Small intestine (tissue), 7 donors: Measurements from ENCODE around the gene SCNM1. TPM values are rescaled to one million over a fixed set of nuclear protein-coding genes. Genes with fewer than 3 reads are reported as not detected.

ENCODE experiments used
- DNase-seq, 2 donors: peaks; one replicate each; pipeline versions ENCODE4 v3.0.0 to v3.0.0-alpha.2; 2013
- FAIRE-seq: peaks from 2 replicates; lab custom pipeline; 2012; peaks lifted over from hg19 to GRCh38; lab: Jason Lieb, UNC
- H3K27ac ChIP-seq, 3 donors: one replicate each; pipeline ENCODE4 v1.5.1; 2013; ENCODE audit warnings: low read length in 2 of 3, mild to moderate bottlenecking in 2 of 3, control low read depth in 1 of 3, inconsistent platforms in 1 of 3, low read depth in 1 of 3, moderate library complexity in 1 of 3
- H3K27me3 ChIP-seq, 3 donors: one replicate each; pipeline ENCODE4 v1.6.1; 2013; ENCODE audit warnings: low read length in 3 of 3, inconsistent platforms in 1 of 3; ENCODE audit not compliant: control insufficient read depth in 3 of 3, insufficient read depth in 3 of 3
- H3K36me3 ChIP-seq, 3 donors: one replicate each; pipeline ENCODE4 v1.6.1; 2013; ENCODE audit warnings: low read length in 3 of 3, inconsistent platforms in 1 of 3, low read depth in 1 of 3, mild to moderate bottlenecking in 1 of 3, moderate library complexity in 1 of 3; ENCODE audit not compliant: control insufficient read depth in 3 of 3, insufficient read depth in 2 of 3
- H3K4me1 ChIP-seq, 3 donors: one replicate each; pipeline ENCODE4 v1.6.1; 2013; ENCODE audit warnings: low read length in 2 of 3, inconsistent platforms in 1 of 3, low read depth in 1 of 3, mild to moderate bottlenecking in 1 of 3, moderate library complexity in 1 of 3; ENCODE audit not compliant: control insufficient read depth in 3 of 3, insufficient read depth in 2 of 3
- H3K4me3 ChIP-seq, 3 donors: one replicate each; pipeline ENCODE4 v1.5.1; 2013; ENCODE audit warnings: low read length in 3 of 3, control low read depth in 1 of 3, inconsistent platforms in 1 of 3, low read depth in 1 of 3, mild to moderate bottlenecking in 1 of 3, moderate library complexity in 1 of 3
- H3K9me3 ChIP-seq, 2 donors: one replicate each; pipeline ENCODE4 v1.6.1; 2013; ENCODE audit warnings: low read depth in 1 of 2, low read length in 1 of 2; ENCODE audit not compliant: control insufficient read depth in 2 of 2, insufficient read depth in 1 of 2
- WGBS, 3 donors: extraction: QIAGEN DNeasy Blood & Tissue Kit; methylation state at CpG; one replicate each; pipeline ENCODE4 v1.1.7; 2013; 5-methylcytosine and 5-hydroxymethylcytosine counted together
- polyA plus RNA-seq, 4 donors: library from polyadenylated mRNA; stranded (reverse) in 3 of 4; unstranded in 1 of 4; fragments of 200-250 nt in 3 of 4; fragments of 120-200 nt in 1 of 4; gene quantifications; one replicate each; pipeline versions ENCODE4 v1.2.1 to v1.2.3, GENCODE V29; 2013
- donor health status: healthy with polysubstance abuse.
- donor health status: control.
- donor health status: control.
- donor health status: Bipolar disorder and iron deficiency.
- donor health status: healthy.

SCNM1 gene
- polyA plus RNA-seq, 4 donors = 35.4 to 69.6 (median 47.4) TPM

- no peak overlapping the region for H3K27ac ChIP-seq
- H3K4me3 ChIP-seq = no peak overlapping the region
- peaks cover 0 to 21% (median 0%) of the 10 kb centered on the region in 3 donors for H3K27me3 ChIP-seq
- WGBS, 3 donors = 82 to 93% (median 88%) methylated on average over 37 to 65 of the region's 65 CpGs
- FAIRE-seq (no peak), DNase-seq (no peak)
- H3K9me3 ChIP-seq = no peaks in the 10 kb centered on the region
- peaks cover 0 to 10% (median 3%) of the 10 kb centered on the region in 3 donors for H3K4me1 ChIP-seq
- peaks cover 0 to 48% (median 0%) of the 10 kb centered on the region in 3 donors for H3K36me3 ChIP-seq
Observed at GRCh38 chr1:151133018-151133806, 32.7 kb upstream of the SCNM1 start.

- Histone ChIP-seq H3K27ac (no peak overlapping the region), H3K27me3 (peaks cover 0 to 21% (median 0%) of the 10 kb centered on the region in 3 donors), H3K4me3 (no peak overlapping the region), H3K4me1 (peaks cover 0 to 10% (median 3%) of the 10 kb centered on the region in 3 donors), H3K36me3 (peaks cover 0 to 58% (median 0%) of the 10 kb centered on the region in 3 donors), H3K9me3 (no peaks in the 10 kb centered on the region)
- FAIRE-seq (no peak), DNase-seq (no peak)
- WGBS, 3 donors = 73 to 85% (median 76%) methylated on average over 3 of the region's 3 CpGs
Observed at GRCh38 chr1:151134396-151134795, 31.5 kb upstream of the SCNM1 start.

GRCh38 chr1:151134991-151135390 is 31.0 kb upstream of the SCNM1 start:
- Histone ChIP-seq H3K9me3 (no peaks in the 10 kb centered on the region), H3K4me3 (no peak overlapping the region), H3K36me3 (peaks cover 0 to 64% (median 0%) of the 10 kb centered on the region in 3 donors), H3K4me1 (peaks cover 0 to 10% (median 3%) of the 10 kb centered on the region in 3 donors), H3K27ac (no peak overlapping the region), H3K27me3 (peaks cover 0 to 21% (median 0%) of the 10 kb centered on the region in 3 donors)
- FAIRE-seq = no peak
- WGBS, 3 donors = 94 to 98% (median 97%) methylated on average over 7 of the region's 7 CpGs
- no peak for DNase-seq

GRCh38 chr1:151135433-151136385 is 30.2 kb upstream of the SCNM1 start:
- H3K4me3 ChIP-seq = no peak overlapping the region
- WGBS, 3 donors = 82 to 93% (median 89%) methylated on average over 12 of the region's 12 CpGs
- FAIRE-seq = no peak

GRCh38 chr1:151137789-151138188 is 28.2 kb upstream of the SCNM1 start:
- Histone ChIP-seq H3K9me3 (no peaks in the 10 kb centered on the region), H3K4me1 (no peaks in the 10 kb centered on the region), H3K4me3 (no peak overlapping the region), H3K27ac (no peak overlapping the region), H3K27me3 (peaks cover 0 to 5% (median 0%) of the 10 kb centered on the region in 3 donors), H3K36me3 (peaks cover 0 to 75% (median 0%) of the 10 kb centered on the region in 3 donors)
- WGBS, 3 donors = 90 to 96% (median 95%) methylated on average over 7 of the region's 7 CpGs
- FAIRE-seq (no peak), DNase-seq (no peak)

More at GRCh38 chr1:151135433-151136385, 30.2 kb upstream of the SCNM1 start:
- Histone ChIP-seq H3K27ac (no peak overlapping the region), H3K27me3 (peaks cover 0 to 19% (median 0%) of the 10 kb centered on the region in 3 donors), H3K4me1 (peaks cover 0 to 8% (median 3%) of the 10 kb centered on the region in 3 donors), H3K9me3 (no peaks in the 10 kb centered on the region), H3K36me3 (peaks cover 0 to 66% (median 0%) of the 10 kb centered on the region in 3 donors)
- DNase-seq = no peak

GRCh38 chr1:151142411-151143056 is 23.4 kb upstream of the SCNM1 start:
- H3K27me3 ChIP-seq = peaks cover 0 to 7% (median 0%) of the 10 kb centered on the region in 3 donors
- 83 to 87% (median 84%) methylated on average over 4 to 5 of the region's 5 CpGs for WGBS, 3 donors
- no peak overlapping the region for H3K27ac ChIP-seq
- no peaks in the 10 kb centered on the region for H3K9me3 ChIP-seq
- H3K4me3 ChIP-seq = no peak overlapping the region
- H3K4me1 ChIP-seq = peaks cover 0 to 17% (median 3%) of the 10 kb centered on the region in 3 donors
- no peak for FAIRE-seq
- H3K36me3 ChIP-seq = peaks cover 0 to 42% (median 0%) of the 10 kb centered on the region in 3 donors
- DNase-seq = no peak

- H3K36me3 ChIP-seq = peaks cover 0 to 37% (median 0%) of the 10 kb centered on the region in 3 donors
- H3K9me3 ChIP-seq = no peaks in the 10 kb centered on the region
- no peak overlapping the region for H3K4me3 ChIP-seq
- 71 to 85% (median 80%) methylated on average over 7 of the region's 7 CpGs for WGBS, 3 donors
- H3K4me1 ChIP-seq = peaks cover 0 to 20% (median 3%) of the 10 kb centered on the region in 3 donors
- H3K27me3 ChIP-seq = peaks cover 0 to 7% (median 0%) of the 10 kb centered on the region in 3 donors
- no peak overlapping the region for H3K27ac ChIP-seq
- no peak for FAIRE-seq
- DNase-seq = no peak
Observed at GRCh38 chr1:151143057-151143435, 22.9 kb upstream of the SCNM1 start.
